ENCODE data around the gene DZIP1.

- TF ChIP-seq POLR2A (IDR thresholded peaks at IDR 0.05): no peak
- TF ChIP-seq CTCF (IDR thresholded peaks at IDR 0.05): no peak
Measured at GRCh38 chr13:95603887-95604555, 40.5 kb downstream of the DZIP1 start.
